ENCODE measurements around the gene RAB24.

GRCh38 chr5:177320879-177321278 lies 17.4 kb upstream of the RAB24 start:
- TF ChIP-seq CTCF (IDR thresholded peaks at IDR 0.05; ENCODE audit: poor library complexity, severe bottlenecking) (no peak), POLR2AphosphoS5 (IDR thresholded peaks at IDR 0.05) (no peak), SMC3 (conservative IDR thresholded peaks at IDR 0.05; ENCODE audit: poor library complexity) (no peak), REST (IDR thresholded peaks at IDR 0.05; ENCODE audit: borderline replicate concordance) (no peak), RAD21 (conservative IDR thresholded peaks at IDR 0.05) (no peak)

Data from neural cell (in vitro differentiated cells).